ENCODE results near the gene SP5. TPM values are rescaled to one million over a fixed set of nuclear protein-coding genes. Genes with fewer than 3 reads are reported as not detected.

SP5 gene
- total and polyA plus RNA-seq, 2 of the 4 experiments (the other 2 are of a cell fraction), result not detected

- Histone ChIP-seq H3K9me1 (ENCODE audit: insufficient read depth, low read length) (no peaks in the 10 kb centered on the region), H3K27ac (ENCODE audit: insufficient read depth, low read length) (no peak overlapping the region), H2AK5ac (ENCODE audit: low read depth, low read length) (no peak overlapping the region), H4K5ac (ENCODE audit: low read depth, low read length) (no peak overlapping the region), H2AFZ (replicated peaks; ENCODE audit: low read length, poor library complexity) (no peak overlapping the region), H3K23ac (ENCODE audit: low read depth, low read length) (no peak overlapping the region), H3K79me1 (ENCODE audit: low read depth in 1 of 2, low read length in 2 of 2) (no peaks in the 10 kb centered on the region), H4K8ac (ENCODE audit: low read depth in 2 of 2, low read length in 2 of 2) (no peak overlapping the region), H3K4me1 (ENCODE audit: control insufficient read depth, insufficient read depth, low read length) (no peaks in the 10 kb centered on the region), H3K56ac (ENCODE audit: extremely low read depth, insufficient read depth, low read length) (no peak overlapping the region), H3K27me3 (ENCODE audit: control insufficient read depth, insufficient read depth, low read length) (no peaks in the 10 kb centered on the region), H2BK120ac (ENCODE audit: low read depth, low read length) (no peak overlapping the region), H3K18ac (ENCODE audit: low read depth, low read length) (no peak overlapping the region), H3K4me2 (ENCODE audit: low read depth, low read length) (no peak overlapping the region), H3K4me3 (ENCODE audit: insufficient read depth, low read depth, low read length) (no peak overlapping the region), H3K9me3 (ENCODE audit: control insufficient read depth, insufficient read depth, low read length) (no peaks in the 10 kb centered on the region), H2BK20ac (ENCODE audit: low read depth, low read length) (no peak overlapping the region), H3K9ac (ENCODE audit: low read depth, low read length) (no peak overlapping the region), H2BK15ac (ENCODE audit: low read depth, low read length) (no peak overlapping the region), H3K36me3 (ENCODE audit: control insufficient read depth, insufficient read depth, low read length) (no peaks in the 10 kb centered on the region), H3K4ac (ENCODE audit: low read depth, low read length) (no peak overlapping the region), H2BK5ac (ENCODE audit: low read depth, low read length, poor library complexity, severe bottlenecking) (no peak overlapping the region), H3K14ac (replicated peaks; ENCODE audit: low read depth, low read length) (no peak overlapping the region), H4K91ac (ENCODE audit: insufficient read depth, low read depth, low read length) (no peak overlapping the region), H2AK9ac (replicated peaks; ENCODE audit: low read depth, low read length, poor library complexity) (no peak overlapping the region), H4K20me1 (ENCODE audit: insufficient read depth, low read length) (no peaks in the 10 kb centered on the region)
- CTCF ChIA-PET, result no interaction called here
- no TSS peak for BruUV-seq (replicated peaks)
- ATAC-seq (ENCODE audit: low read depth) (no peak), DNase-seq (no peak)
- intact Hi-C loops (cut with micrococcal nuclease) (no loop called here), dilution Hi-C loops (cut with HindIII; ENCODE audit: low sequenced_read_pairs, unreplicated experiment) (no loop called here), in situ Hi-C loops (cut with MboI; ENCODE audit: low sequenced_read_pairs) (no loop called here)
- no CpG with 5 or more reads among the region's 6 CpGs for WGBS, 2 experiments (ENCODE audit: extremely low coverage in 2 of 2, insufficient read length in 1 of 2)
- POLR2A ChIA-PET (ENCODE audit: unreplicated experiment), result no interaction called here
- TF ChIP-seq SMC3 (IDR thresholded peaks at IDR 0.05; ENCODE audit: low read depth, low read length) (no peak), CEBPB (IDR thresholded peaks at IDR 0.05; ENCODE audit: low read depth, low read length) (no peak)
Measured at GRCh38 chr2:170695521-170696410, 19.4 kb upstream of the SP5 start.
